SK-N-SH (cell line): ENCODE data around the gene ARL5A. TPM values are rescaled to one million over a fixed set of nuclear protein-coding genes. Genes with fewer than 3 reads are reported as not detected.

Source experiments
- CTCF ChIA-PET: fragments of 300-600, 350-600 bp; formaldehyde crosslinking; extraction: SDS; loops from one replicate; lab custom pipeline; 2021; lab: Yijun Ruan, JAX
- POLR2A ChIA-PET: fragments of 350-600 bp; sonication (Branson Sonifier 250); formaldehyde crosslinking; extraction: SDS; loops from one replicate; lab custom pipeline; 2020; ENCODE audit warnings: antibody characterized with exemption, inconsistent platforms; lab: Yijun Ruan, JAX
- DNase-seq: peaks from one replicate; pipeline ENCODE4 v3.0.0; 2012
- H2AFZ ChIP-seq: fragments of 200-600 bp; sonication (generic); 2 replicates; pipeline ENCODE4 v1.8.1; 2016; ENCODE audit warnings: antibody characterized with exemption, mild to moderate bottlenecking, low read depth
- H3F3A ChIP-seq: fragments of 200-600 bp; sonication (generic); replicated peaks from 2 replicates; pipeline ENCODE3; 2016; ENCODE audit warnings: antibody characterized with exemption, mild to moderate bottlenecking; ENCODE audit not compliant: insufficient read depth
- H3K27ac ChIP-seq, 2 experiments: fragments of 200-500 bp in 1 of 2; fragments of 200-600 bp in 1 of 2; sonication (Bioruptor generic) in 1 of 2; sonication (generic), shearing (Covaris generic) in 1 of 2; 2 replicates each; pipeline versions ENCODE4 v1.5.1 to v1.6.1; 2014 to 2016; ENCODE audit warnings: low read depth in 2 of 2, inconsistent platforms in 1 of 2, low read length in 1 of 2, mild to moderate bottlenecking in 1 of 2, mixed read lengths in 1 of 2
- H3K27me3 ChIP-seq: fragments of 200-600 bp; sonication (generic), shearing (Covaris generic); 2 replicates; pipeline ENCODE4 v1.6.1; 2016; ENCODE audit warnings: mixed run types; ENCODE audit not compliant: insufficient read depth
- H3K36me3 ChIP-seq, 2 experiments: fragments of 200-500 bp in 1 of 2; fragments of 200-600 bp in 1 of 2; sonication (Bioruptor generic) in 1 of 2; sonication (generic) in 1 of 2; replicated peaks in 1 of 2; 2 replicates each; pipeline versions ENCODE3 to v1.5.1; 2014 to 2016; ENCODE audit warnings: low read length in 1 of 2, mild to moderate bottlenecking in 1 of 2; ENCODE audit not compliant: insufficient read depth in 2 of 2, control insufficient read depth in 1 of 2
- H3K4me1 ChIP-seq, 2 experiments: fragments of 200-500 bp in 1 of 2; fragments of 200-600 bp in 1 of 2; sonication (Bioruptor generic) in 1 of 2; sonication (generic), shearing (Covaris generic) in 1 of 2; 2 replicates each; pipeline versions ENCODE4 v1.5.1 to v1.6.1; 2014 to 2016; ENCODE audit warnings: low read depth in 1 of 2, low read length in 1 of 2, mixed run types in 1 of 2; ENCODE audit not compliant: insufficient read depth in 2 of 2, control insufficient read depth in 1 of 2
- H3K4me2 ChIP-seq: fragments of 200-600 bp; sonication (generic), shearing (Covaris generic); 2 replicates; pipeline ENCODE4 v1.6.1; 2017; ENCODE audit warnings: mixed run types
- H3K4me3 ChIP-seq, 2 experiments: fragments of 200-500 bp in 1 of 2; fragments of 200-600 bp in 1 of 2; sonication (Bioruptor generic) in 1 of 2; sonication (generic), shearing (Covaris generic) in 1 of 2; 2 replicates each; pipeline versions ENCODE4 v1.5.1 to v1.8.1; 2014 to 2016; ENCODE audit warnings: low read depth in 2 of 2, inconsistent platforms in 1 of 2, low read length in 1 of 2, mild to moderate bottlenecking in 1 of 2, mixed read lengths in 1 of 2, moderate library complexity in 1 of 2
- H3K79me2 ChIP-seq: fragments of 200-600 bp; sonication (generic); 2 replicates; pipeline ENCODE4 v1.8.1; 2017; ENCODE audit warnings: mild to moderate bottlenecking; ENCODE audit not compliant: insufficient read depth
- H3K9ac ChIP-seq: fragments of 200-600 bp; sonication (generic); 2 replicates; pipeline ENCODE4 v1.6.1; 2017; ENCODE audit warnings: mixed run types
- H3K9me2 ChIP-seq: fragments of 200-600 bp; sonication (generic); 2 replicates; pipeline ENCODE4 v1.6.1; 2017; ENCODE audit warnings: mixed run types
- H3K9me3 ChIP-seq: fragments of 200-600 bp; sonication (generic); 2 replicates; pipeline ENCODE4 v1.6.1; 2017; ENCODE audit warnings: mixed run types, mild to moderate bottlenecking, moderate library complexity
- H4K20me1 ChIP-seq: fragments of 200-600 bp; sonication (generic); 2 replicates; pipeline ENCODE4 v1.6.1; 2017; ENCODE audit warnings: mild to moderate bottlenecking, mixed run types; ENCODE audit not compliant: insufficient read depth
- FOSL2 ChIP-seq: IDR thresholded peaks from 2 replicates; pipeline ENCODE4 v1.4.0; 2012; ENCODE audit warnings: low read depth, mild to moderate bottlenecking, moderate library complexity, borderline replicate concordance
- FOXM1 ChIP-seq: IDR thresholded peaks from 2 replicates; pipeline ENCODE4 v1.4.0; 2012; ENCODE audit warnings: low read depth, mild to moderate bottlenecking
- GABPA ChIP-seq: IDR thresholded peaks from 2 replicates; pipeline ENCODE4 v1.4.0; 2012; ENCODE audit warnings: low read depth, mild to moderate bottlenecking
- RFX5 ChIP-seq: IDR thresholded peaks from 2 replicates; pipeline ENCODE4 v1.6.1; 2012; ENCODE audit warnings: mild to moderate bottlenecking, improper control_type of control experiment, low read length
- SMC3 ChIP-seq: IDR thresholded peaks from 2 replicates; pipeline ENCODE4 v1.6.1; 2012; ENCODE audit warnings: low read depth, low read length, improper control_type of control experiment
- TAF1 ChIP-seq: IDR thresholded peaks from 2 replicates; pipeline ENCODE4 v1.6.1; 2012; ENCODE audit warnings: low read depth, mild to moderate bottlenecking, low read length, moderate library complexity, borderline replicate concordance
- TCF12 ChIP-seq: IDR thresholded peaks from 2 replicates; pipeline ENCODE4 v1.4.0; 2012
- WGBS: methylation state at CpG from one replicate; pipeline ENCODE4 v1.1.6; 2017; ENCODE audit warnings: low lambda C conversion rate; 5-methylcytosine and 5-hydroxymethylcytosine counted together
- polyA plus RNA-seq, 3 experiments: library from polyadenylated mRNA; depleted of rRNA; stranded (reverse); fragments of >200 nt; gene quantifications; 2 replicates each; pipeline ENCODE4 v1.2.3, GENCODE V29; 2012
- TF ChIP-seq, protein P1 (sequence below): IDR thresholded peaks from 2 replicates; pipeline ENCODE4; 2012
- TF ChIP-seq, protein P2 (sequence below): IDR thresholded peaks from 2 replicates; pipeline ENCODE4 v1.4.0; 2012; ENCODE audit warnings: low read depth, borderline replicate concordance
- TF ChIP-seq, protein P3 (sequence below): IDR thresholded peaks from 2 replicates; pipeline ENCODE4 v1.6.1; 2012; ENCODE audit warnings: mild to moderate bottlenecking, low read depth, low read length, moderate library complexity

Gene ARL5A
- polyA plus RNA-seq, 1 of the 3 experiments (the other 2 are of a cell fraction) = 8.2 TPM

DNA sequence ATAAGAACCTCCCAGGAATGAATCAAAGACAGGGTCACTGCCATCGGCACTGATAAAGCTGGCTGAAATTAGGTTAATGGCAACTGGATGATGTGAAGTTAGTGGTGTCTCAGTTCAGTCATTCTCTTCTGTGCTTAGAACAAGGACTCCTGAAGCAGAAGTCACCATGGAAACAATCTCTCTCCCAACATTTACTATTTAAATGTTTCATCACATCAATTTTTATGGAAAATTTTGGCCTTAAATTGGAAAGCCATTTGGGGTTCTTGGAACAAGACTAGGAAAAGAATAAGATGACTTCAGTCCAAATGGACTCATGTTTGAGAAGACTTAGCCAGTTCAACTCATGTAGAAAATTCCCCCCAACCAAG lies 15.5 kb upstream of the ARL5A start:
- Histone ChIP-seq H3K9ac (no peak overlapping the region), H3K27ac (no peak overlapping the region), H3K27me3 (no peaks in the 10 kb centered on the region), H2AFZ (no peak overlapping the region), H3K4me1 (peaks cover 0 to 4% of the 10 kb centered on the region in 2 experiments; a peak in 1 of 4 replicates), H3K4me2 (no peak overlapping the region), H3K36me3 (no peaks in the 10 kb centered on the region), H3K79me2 (no peaks in the 10 kb centered on the region), H3F3A (no peaks in the 10 kb centered on the region), H3K4me3 (no peak overlapping the region), H3K9me3 (no peaks in the 10 kb centered on the region), H3K9me2 (no peaks in the 10 kb centered on the region), H4K20me1 (no peaks in the 10 kb centered on the region)
- ChIA-PET CTCF (interaction anchor here (0.8 kb wide), 1 partner anchor 193 kb away, joined by 3 read pairs; no protein-coding TSS in a partner anchor), POLR2A (no interaction called here)
- TF ChIP-seq SMC3 = no peak
- TF ChIP-seq, protein P1, sequence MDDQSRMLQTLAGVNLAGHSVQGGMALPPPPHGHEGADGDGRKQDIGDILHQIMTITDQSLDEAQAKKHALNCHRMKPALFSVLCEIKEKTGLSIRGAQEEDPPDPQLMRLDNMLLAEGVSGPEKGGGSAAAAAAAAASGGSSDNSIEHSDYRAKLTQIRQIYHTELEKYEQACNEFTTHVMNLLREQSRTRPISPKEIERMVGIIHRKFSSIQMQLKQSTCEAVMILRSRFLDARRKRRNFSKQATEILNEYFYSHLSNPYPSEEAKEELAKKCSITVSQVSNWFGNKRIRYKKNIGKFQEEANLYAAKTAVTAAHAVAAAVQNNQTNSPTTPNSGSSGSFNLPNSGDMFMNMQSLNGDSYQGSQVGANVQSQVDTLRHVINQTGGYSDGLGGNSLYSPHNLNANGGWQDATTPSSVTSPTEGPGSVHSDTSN = no peak
- no peak for TF ChIP-seq TAF1
- DNase-seq = no peak
- WGBS = 82% methylated on average over 1 of the region's 1 CpG

DNA sequence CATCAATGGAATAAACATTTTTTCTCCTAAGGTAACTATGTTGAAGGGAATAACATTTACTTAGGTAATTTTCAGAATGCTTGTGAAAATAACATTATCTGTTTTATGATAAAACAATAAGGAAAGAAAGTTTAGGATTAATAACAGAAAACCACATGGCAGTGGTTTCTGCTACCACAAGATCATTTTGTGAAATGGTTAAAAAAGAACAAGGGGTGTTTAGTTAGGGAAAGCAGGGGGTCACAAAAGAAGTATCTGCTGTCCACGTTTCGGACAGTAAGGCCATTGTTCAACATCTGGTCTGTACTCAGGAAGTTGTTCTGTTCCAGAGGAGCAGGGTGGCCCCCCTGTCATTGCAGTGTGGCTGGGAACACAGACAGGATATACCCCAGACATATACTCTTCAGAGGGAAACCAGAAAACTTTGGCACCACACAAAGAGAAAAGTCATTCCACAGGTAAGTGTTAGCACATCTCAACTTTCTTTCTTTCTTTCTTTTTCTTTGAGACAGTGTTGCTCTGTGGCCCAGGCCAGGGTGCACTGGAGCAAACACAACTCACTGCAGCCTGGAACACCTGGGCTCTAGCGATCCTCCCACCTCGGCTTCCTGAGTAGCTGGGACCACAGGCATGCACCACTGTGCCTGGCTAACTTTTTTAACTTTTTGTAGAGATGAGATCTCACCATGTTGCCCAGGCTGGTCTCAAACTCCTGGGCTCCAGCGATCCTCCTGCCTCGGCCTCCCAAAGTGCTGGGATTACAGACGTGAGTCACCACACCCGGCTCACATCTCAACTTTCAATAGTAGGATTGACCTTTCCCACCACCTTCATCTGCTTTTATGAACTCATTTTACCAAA lies 14.8 kb upstream of the ARL5A start:
- TF ChIP-seq, protein P2, sequence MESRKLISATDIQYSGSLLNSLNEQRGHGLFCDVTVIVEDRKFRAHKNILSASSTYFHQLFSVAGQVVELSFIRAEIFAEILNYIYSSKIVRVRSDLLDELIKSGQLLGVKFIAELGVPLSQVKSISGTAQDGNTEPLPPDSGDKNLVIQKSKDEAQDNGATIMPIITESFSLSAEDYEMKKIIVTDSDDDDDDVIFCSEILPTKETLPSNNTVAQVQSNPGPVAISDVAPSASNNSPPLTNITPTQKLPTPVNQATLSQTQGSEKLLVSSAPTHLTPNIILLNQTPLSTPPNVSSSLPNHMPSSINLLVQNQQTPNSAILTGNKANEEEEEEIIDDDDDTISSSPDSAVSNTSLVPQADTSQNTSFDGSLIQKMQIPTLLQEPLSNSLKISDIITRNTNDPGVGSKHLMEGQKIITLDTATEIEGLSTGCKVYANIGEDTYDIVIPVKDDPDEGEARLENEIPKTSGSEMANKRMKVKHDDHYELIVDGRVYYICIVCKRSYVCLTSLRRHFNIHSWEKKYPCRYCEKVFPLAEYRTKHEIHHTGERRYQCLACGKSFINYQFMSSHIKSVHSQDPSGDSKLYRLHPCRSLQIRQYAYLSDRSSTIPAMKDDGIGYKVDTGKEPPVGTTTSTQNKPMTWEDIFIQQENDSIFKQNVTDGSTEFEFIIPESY = no peak
- no peak for TF ChIP-seq RFX5
- TF ChIP-seq, protein P3, sequence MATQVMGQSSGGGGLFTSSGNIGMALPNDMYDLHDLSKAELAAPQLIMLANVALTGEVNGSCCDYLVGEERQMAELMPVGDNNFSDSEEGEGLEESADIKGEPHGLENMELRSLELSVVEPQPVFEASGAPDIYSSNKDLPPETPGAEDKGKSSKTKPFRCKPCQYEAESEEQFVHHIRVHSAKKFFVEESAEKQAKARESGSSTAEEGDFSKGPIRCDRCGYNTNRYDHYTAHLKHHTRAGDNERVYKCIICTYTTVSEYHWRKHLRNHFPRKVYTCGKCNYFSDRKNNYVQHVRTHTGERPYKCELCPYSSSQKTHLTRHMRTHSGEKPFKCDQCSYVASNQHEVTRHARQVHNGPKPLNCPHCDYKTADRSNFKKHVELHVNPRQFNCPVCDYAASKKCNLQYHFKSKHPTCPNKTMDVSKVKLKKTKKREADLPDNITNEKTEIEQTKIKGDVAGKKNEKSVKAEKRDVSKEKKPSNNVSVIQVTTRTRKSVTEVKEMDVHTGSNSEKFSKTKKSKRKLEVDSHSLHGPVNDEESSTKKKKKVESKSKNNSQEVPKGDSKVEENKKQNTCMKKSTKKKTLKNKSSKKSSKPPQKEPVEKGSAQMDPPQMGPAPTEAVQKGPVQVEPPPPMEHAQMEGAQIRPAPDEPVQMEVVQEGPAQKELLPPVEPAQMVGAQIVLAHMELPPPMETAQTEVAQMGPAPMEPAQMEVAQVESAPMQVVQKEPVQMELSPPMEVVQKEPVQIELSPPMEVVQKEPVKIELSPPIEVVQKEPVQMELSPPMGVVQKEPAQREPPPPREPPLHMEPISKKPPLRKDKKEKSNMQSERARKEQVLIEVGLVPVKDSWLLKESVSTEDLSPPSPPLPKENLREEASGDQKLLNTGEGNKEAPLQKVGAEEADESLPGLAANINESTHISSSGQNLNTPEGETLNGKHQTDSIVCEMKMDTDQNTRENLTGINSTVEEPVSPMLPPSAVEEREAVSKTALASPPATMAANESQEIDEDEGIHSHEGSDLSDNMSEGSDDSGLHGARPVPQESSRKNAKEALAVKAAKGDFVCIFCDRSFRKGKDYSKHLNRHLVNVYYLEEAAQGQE = no peak
- TF ChIP-seq TCF12 = no peak
- TF ChIP-seq FOSL2 = no peak
- no peak for TF ChIP-seq FOXM1
- TF ChIP-seq GABPA = no peak
- TF ChIP-seq, all 33 proteins: peak for 0
- 71% methylated on average over 8 of the region's 8 CpGs for WGBS
- Histone ChIP-seq H3K4me1 (peaks cover 0 to 4% of the 10 kb centered on the region in 2 experiments; a peak in 1 of 4 replicates), H3K9me2 (no peaks in the 10 kb centered on the region), H3K27ac (no peak overlapping the region), H3K4me3 (no peak overlapping the region), H3K9ac (no peak overlapping the region), H3K36me3 (no peaks in the 10 kb centered on the region), H2AFZ (no peak overlapping the region), H3K27me3 (no peaks in the 10 kb centered on the region), H3K79me2 (no peaks in the 10 kb centered on the region), H3K9me3 (no peaks in the 10 kb centered on the region), H3K4me2 (no peak overlapping the region), H3F3A (no peaks in the 10 kb centered on the region), H4K20me1 (no peaks in the 10 kb centered on the region)
- no peak for DNase-seq
- CTCF ChIA-PET = no interaction called here
- POLR2A ChIA-PET = no interaction called here
